Lower lobe of right lung (tissue), 2 donors: ENCODE data around the gene RBM3. TPM values are rescaled to one million over a fixed set of nuclear protein-coding genes. Genes with fewer than 3 reads are reported as not detected.

Experiments
- ATAC-seq, 2 donors: fragments of 200-7000 bp; cut with Tn5 transposase; one replicate each; pipeline ENCODE4 v1.9.1; 2020 to 2022; ENCODE audit warnings: mild to moderate bottlenecking in 2 of 2, moderate library complexity in 2 of 2
- DNase-seq: peaks from one replicate; pipeline ENCODE4 v3.0.0-alpha.2; 2020
- H3K27ac ChIP-seq: fragments of 200-600 bp; one replicate; pipeline ENCODE4 v1.8.0; 2022
- H3K27me3 ChIP-seq: fragments of 200-600 bp; one replicate; pipeline ENCODE4 v1.8.0; 2022; ENCODE audit warnings: low read depth
- H3K36me3 ChIP-seq: fragments of 200-600 bp; one replicate; pipeline ENCODE4 v1.8.0; 2022; ENCODE audit warnings: mild to moderate bottlenecking
- H3K4me1 ChIP-seq: fragments of 200-600 bp; one replicate; pipeline ENCODE4 v1.8.0; 2022
- H3K4me3 ChIP-seq: fragments of 200-600 bp; one replicate; pipeline ENCODE4 v1.8.0; 2022; ENCODE audit warnings: mild to moderate bottlenecking
- H3K9me3 ChIP-seq: fragments of 200-600 bp; one replicate; pipeline ENCODE4 v1.8.0; 2022
- intact Hi-C: fragments of 100-400 bp; cut with DNase I; formaldehyde crosslinking; loops from one replicate; pipeline ENCODE4 v1.11.0; 2022
- total RNA-seq: library from RNA; stranded (reverse); fragmentation: NEBNext Ultra II Directional; extraction: Animal tissue kit (Norgen Biotek cat#: 25700); gene quantifications from one replicate; pipeline ENCODE4 v1.2.1, GENCODE V29; 2021
- TF ChIP-seq, protein P1 (sequence below): fragments of 200-600 bp; IDR thresholded peaks from one replicate; pipeline ENCODE4 v1.8.0; 2022; ENCODE audit warnings: antibody characterized with exemption, mild to moderate bottlenecking
- donor health status: DM: no; HTN: yes; CAD: no; lungs with severe emphysema.

Gene RBM3
- total RNA-seq, 1 donor from 2014 or later: 157 TPM

DNA sequence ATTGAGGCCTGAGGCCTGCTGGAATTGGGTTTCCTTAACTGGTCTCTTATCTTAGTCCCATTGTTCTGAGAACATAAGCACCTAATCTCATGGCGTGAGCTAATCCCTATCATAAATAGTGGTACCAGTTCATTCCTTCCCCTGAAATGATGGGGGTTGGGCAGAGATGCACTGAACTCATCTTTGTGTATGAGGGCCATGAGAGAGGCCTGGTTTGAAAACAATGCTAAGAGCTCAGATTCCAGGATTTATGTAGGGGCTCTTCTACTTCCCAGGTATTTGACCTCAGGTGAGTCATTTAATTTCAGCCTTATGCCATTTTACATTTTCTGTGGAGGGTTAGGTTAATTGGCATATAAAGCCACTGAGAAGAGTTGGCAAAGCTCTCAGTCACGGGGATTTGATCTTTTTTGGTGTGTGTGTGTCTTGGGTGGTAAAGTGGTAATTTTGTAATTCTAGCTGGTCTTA is 4.4 kb downstream of the RBM3 start:
- intact Hi-C loops: no loop called here
- no peak for ATAC-seq
- Histone ChIP-seq H3K27ac (no peak overlapping the region), H3K9me3 (no peaks in the 10 kb centered on the region), H3K27me3 (no peaks in the 10 kb centered on the region), H3K4me1 (peaks cover 16% of the 10 kb centered on the region), H3K36me3 (peaks cover 48% of the 10 kb centered on the region), H3K4me3 (no peak overlapping the region)
- no peak for DNase-seq
- TF ChIP-seq, protein P1, sequence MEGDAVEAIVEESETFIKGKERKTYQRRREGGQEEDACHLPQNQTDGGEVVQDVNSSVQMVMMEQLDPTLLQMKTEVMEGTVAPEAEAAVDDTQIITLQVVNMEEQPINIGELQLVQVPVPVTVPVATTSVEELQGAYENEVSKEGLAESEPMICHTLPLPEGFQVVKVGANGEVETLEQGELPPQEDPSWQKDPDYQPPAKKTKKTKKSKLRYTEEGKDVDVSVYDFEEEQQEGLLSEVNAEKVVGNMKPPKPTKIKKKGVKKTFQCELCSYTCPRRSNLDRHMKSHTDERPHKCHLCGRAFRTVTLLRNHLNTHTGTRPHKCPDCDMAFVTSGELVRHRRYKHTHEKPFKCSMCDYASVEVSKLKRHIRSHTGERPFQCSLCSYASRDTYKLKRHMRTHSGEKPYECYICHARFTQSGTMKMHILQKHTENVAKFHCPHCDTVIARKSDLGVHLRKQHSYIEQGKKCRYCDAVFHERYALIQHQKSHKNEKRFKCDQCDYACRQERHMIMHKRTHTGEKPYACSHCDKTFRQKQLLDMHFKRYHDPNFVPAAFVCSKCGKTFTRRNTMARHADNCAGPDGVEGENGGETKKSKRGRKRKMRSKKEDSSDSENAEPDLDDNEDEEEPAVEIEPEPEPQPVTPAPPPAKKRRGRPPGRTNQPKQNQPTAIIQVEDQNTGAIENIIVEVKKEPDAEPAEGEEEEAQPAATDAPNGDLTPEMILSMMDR: no peak

DNA sequence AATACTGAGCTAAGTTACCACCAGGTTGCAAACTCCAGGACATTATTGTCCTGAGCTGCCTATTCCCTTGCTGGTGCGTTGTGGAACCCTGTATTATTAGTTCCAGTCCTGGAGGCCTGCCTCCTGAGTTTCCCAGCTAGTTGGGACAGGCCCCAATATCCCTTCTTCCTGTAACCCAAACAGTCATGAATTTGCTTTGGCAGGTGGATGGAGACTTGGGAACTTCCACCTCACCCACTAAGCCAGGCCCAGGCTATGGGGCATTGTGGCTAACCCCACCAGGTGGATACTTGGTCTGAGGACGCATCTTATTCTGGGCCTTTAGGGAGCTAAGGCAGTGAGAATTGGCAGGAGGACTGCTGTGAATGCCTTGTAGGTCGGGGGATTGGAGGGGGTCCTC is 5.0 kb downstream of the RBM3 start:
- Histone ChIP-seq H3K4me1 (peaks cover 16% of the 10 kb centered on the region), H3K4me3 (no peak overlapping the region), H3K27me3 (no peaks in the 10 kb centered on the region), H3K27ac (no peak overlapping the region), H3K36me3 (peaks cover 48% of the 10 kb centered on the region), H3K9me3 (no peaks in the 10 kb centered on the region)
- DNase-seq: no peak
- ATAC-seq: no peak
- intact Hi-C loops: no loop called here
- TF ChIP-seq, protein P1: no peak

DNA sequence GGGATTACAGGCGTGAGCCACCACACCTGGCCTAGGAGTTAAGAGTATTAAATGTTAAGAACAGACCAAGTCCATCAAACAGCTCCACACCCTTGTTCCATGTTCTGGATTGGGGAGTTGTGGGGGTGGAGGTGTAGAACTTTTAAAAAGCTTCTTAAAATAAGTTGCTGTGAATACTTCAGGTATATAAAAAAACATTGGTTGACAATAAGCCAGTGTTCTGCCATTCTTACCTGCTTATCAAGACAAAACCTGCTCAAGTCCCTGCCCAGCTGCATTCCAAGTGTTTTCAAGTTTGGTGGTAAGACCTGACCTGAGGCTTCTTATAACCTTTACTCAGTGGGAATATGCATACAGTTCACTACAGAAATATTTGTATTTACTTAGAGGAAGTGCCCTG is 6.4 kb downstream of the RBM3 start:
- TF ChIP-seq, protein P1: no peak

DNA sequence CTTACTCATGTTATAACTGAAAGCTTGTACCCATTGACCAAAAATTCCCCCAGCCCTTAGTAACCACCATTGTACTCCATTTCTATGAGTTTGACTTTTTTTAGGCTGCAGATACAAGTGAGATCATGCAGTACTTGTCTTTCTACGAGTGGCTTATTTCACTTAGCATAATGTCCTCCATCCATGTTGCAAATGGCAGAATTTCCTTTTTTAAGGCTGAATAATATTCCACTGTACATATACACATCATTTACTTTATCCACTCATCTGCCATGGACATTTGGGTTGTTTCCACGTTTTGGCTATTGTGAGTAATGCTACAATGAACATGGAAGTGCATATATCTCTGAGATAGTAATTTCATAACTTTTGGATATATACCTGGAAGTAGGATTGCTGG is 10.4 kb downstream of the RBM3 start:
- TF ChIP-seq, protein P1: no peak
- ATAC-seq: no peak
- Histone ChIP-seq H3K9me3 (no peaks in the 10 kb centered on the region), H3K27ac (no peak overlapping the region), H3K4me3 (no peak overlapping the region), H3K27me3 (no peaks in the 10 kb centered on the region), H3K36me3 (peaks cover 1% of the 10 kb centered on the region), H3K4me1 (no peaks in the 10 kb centered on the region)
- intact Hi-C loops: no loop called here
- no peak for DNase-seq

More for the DNA sequence above, 6.4 kb downstream of the RBM3 start:
- H3K27ac ChIP-seq: no peak overlapping the region
- ATAC-seq: peak; percentile 61
- peaks cover 42% of the 10 kb centered on the region for H3K36me3 ChIP-seq
- H3K9me3 ChIP-seq: no peaks in the 10 kb centered on the region
- intact Hi-C loops: no loop called here
- no peak overlapping the region for H3K4me3 ChIP-seq
- no peak for DNase-seq
- H3K4me1 ChIP-seq: peaks cover 9% of the 10 kb centered on the region
- no peaks in the 10 kb centered on the region for H3K27me3 ChIP-seq

DNA sequence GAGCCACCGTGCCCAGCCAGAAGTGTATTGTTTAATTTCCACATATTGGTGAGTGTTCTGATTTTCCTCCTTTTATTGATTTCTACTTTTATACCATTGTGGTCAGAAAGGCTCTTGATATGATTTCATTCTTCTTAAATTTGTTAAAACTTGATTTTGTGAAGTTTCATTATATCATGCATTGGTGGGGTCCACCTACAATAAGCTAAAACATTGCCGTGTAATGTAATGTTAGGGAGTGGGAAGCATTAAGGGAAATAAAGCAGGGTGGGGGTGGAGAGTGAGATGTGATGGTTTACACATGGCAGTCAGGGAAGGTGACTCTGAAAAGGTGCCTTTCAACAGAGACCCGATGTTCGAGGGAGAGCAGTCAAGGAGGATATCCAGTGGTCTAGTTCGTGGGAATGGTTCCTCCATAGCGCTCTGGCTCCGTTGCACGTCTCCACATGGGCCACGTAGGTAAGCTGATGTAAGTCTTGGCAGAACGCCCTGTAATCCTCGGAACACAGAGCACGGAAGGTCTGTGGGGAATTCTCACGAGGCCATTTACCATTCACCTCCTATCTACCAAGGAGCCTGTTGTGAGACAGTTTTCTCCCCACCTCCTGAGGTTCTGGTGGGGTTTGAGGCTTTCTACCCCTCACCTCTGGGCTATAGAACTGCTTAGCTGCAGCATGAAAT is 15.3 kb downstream of the RBM3 start:
- no peak overlapping the region for H3K4me3 ChIP-seq
- TF ChIP-seq, protein P1: no peak
- intact Hi-C loops: no loop called here
- H3K36me3 ChIP-seq: no peaks in the 10 kb centered on the region
- H3K4me1 ChIP-seq: peaks cover 8% of the 10 kb centered on the region
- H3K27me3 ChIP-seq: no peaks in the 10 kb centered on the region
- ATAC-seq (peak in 1 of 2 donors; percentile 30), DNase-seq (no peak)
- no peaks in the 10 kb centered on the region for H3K9me3 ChIP-seq
- no peak overlapping the region for H3K27ac ChIP-seq
